SK-N-SH (cell line): ENCODE data around the gene KCTD17. TPM values are rescaled to one million over a fixed set of nuclear protein-coding genes. Genes with fewer than 3 reads are reported as not detected.

ENCODE experiments used
- CTCF ChIA-PET: fragments of 300-600, 350-600 bp; formaldehyde crosslinking; extraction: SDS; loops from one replicate; lab custom pipeline; 2021; lab: Yijun Ruan, JAX
- POLR2A ChIA-PET: fragments of 350-600 bp; sonication (Branson Sonifier 250); formaldehyde crosslinking; extraction: SDS; loops from one replicate; lab custom pipeline; 2020; ENCODE audit warnings: antibody characterized with exemption, inconsistent platforms; lab: Yijun Ruan, JAX
- DNase-seq: peaks from one replicate; pipeline ENCODE4 v3.0.0; 2012
- H2AFZ ChIP-seq: fragments of 200-600 bp; sonication (generic); 2 replicates; pipeline ENCODE4 v1.8.1; 2016; ENCODE audit warnings: antibody characterized with exemption, mild to moderate bottlenecking, low read depth
- H3F3A ChIP-seq: fragments of 200-600 bp; sonication (generic); replicated peaks from 2 replicates; pipeline ENCODE3; 2016; ENCODE audit warnings: antibody characterized with exemption, mild to moderate bottlenecking; ENCODE audit not compliant: insufficient read depth
- H3K27ac ChIP-seq, 2 experiments: fragments of 200-500 bp in 1 of 2; fragments of 200-600 bp in 1 of 2; sonication (Bioruptor generic) in 1 of 2; sonication (generic), shearing (Covaris generic) in 1 of 2; 2 replicates each; pipeline versions ENCODE4 v1.5.1 to v1.6.1; 2014 to 2016; ENCODE audit warnings: low read depth in 2 of 2, inconsistent platforms in 1 of 2, low read length in 1 of 2, mild to moderate bottlenecking in 1 of 2, mixed read lengths in 1 of 2
- H3K27me3 ChIP-seq: fragments of 200-600 bp; sonication (generic), shearing (Covaris generic); 2 replicates; pipeline ENCODE4 v1.6.1; 2016; ENCODE audit warnings: mixed run types; ENCODE audit not compliant: insufficient read depth
- H3K36me3 ChIP-seq, 2 experiments: fragments of 200-500 bp in 1 of 2; fragments of 200-600 bp in 1 of 2; sonication (Bioruptor generic) in 1 of 2; sonication (generic) in 1 of 2; replicated peaks in 1 of 2; 2 replicates each; pipeline versions ENCODE3 to v1.5.1; 2014 to 2016; ENCODE audit warnings: low read length in 1 of 2, mild to moderate bottlenecking in 1 of 2; ENCODE audit not compliant: insufficient read depth in 2 of 2, control insufficient read depth in 1 of 2
- H3K4me1 ChIP-seq, 2 experiments: fragments of 200-500 bp in 1 of 2; fragments of 200-600 bp in 1 of 2; sonication (Bioruptor generic) in 1 of 2; sonication (generic), shearing (Covaris generic) in 1 of 2; 2 replicates each; pipeline versions ENCODE4 v1.5.1 to v1.6.1; 2014 to 2016; ENCODE audit warnings: low read depth in 1 of 2, low read length in 1 of 2, mixed run types in 1 of 2; ENCODE audit not compliant: insufficient read depth in 2 of 2, control insufficient read depth in 1 of 2
- H3K4me2 ChIP-seq: fragments of 200-600 bp; sonication (generic), shearing (Covaris generic); 2 replicates; pipeline ENCODE4 v1.6.1; 2017; ENCODE audit warnings: mixed run types
- H3K4me3 ChIP-seq, 2 experiments: fragments of 200-500 bp in 1 of 2; fragments of 200-600 bp in 1 of 2; sonication (Bioruptor generic) in 1 of 2; sonication (generic), shearing (Covaris generic) in 1 of 2; 2 replicates each; pipeline versions ENCODE4 v1.5.1 to v1.8.1; 2014 to 2016; ENCODE audit warnings: low read depth in 2 of 2, inconsistent platforms in 1 of 2, low read length in 1 of 2, mild to moderate bottlenecking in 1 of 2, mixed read lengths in 1 of 2, moderate library complexity in 1 of 2
- H3K79me2 ChIP-seq: fragments of 200-600 bp; sonication (generic); 2 replicates; pipeline ENCODE4 v1.8.1; 2017; ENCODE audit warnings: mild to moderate bottlenecking; ENCODE audit not compliant: insufficient read depth
- H3K9ac ChIP-seq: fragments of 200-600 bp; sonication (generic); 2 replicates; pipeline ENCODE4 v1.6.1; 2017; ENCODE audit warnings: mixed run types
- H3K9me2 ChIP-seq: fragments of 200-600 bp; sonication (generic); 2 replicates; pipeline ENCODE4 v1.6.1; 2017; ENCODE audit warnings: mixed run types
- H3K9me3 ChIP-seq: fragments of 200-600 bp; sonication (generic); 2 replicates; pipeline ENCODE4 v1.6.1; 2017; ENCODE audit warnings: mixed run types, mild to moderate bottlenecking, moderate library complexity
- H4K20me1 ChIP-seq: fragments of 200-600 bp; sonication (generic); 2 replicates; pipeline ENCODE4 v1.6.1; 2017; ENCODE audit warnings: mild to moderate bottlenecking, mixed run types; ENCODE audit not compliant: insufficient read depth
- CHD2 ChIP-seq: fragments of 150-350 bp; IDR thresholded peaks from 2 replicates; pipeline ENCODE4 v1.6.1; 2018; ENCODE audit warnings: low read length; ENCODE audit not compliant: partially characterized antibody
- ELF1 ChIP-seq: IDR thresholded peaks from 2 replicates; pipeline ENCODE4 v1.4.0; 2012
- EP300 ChIP-seq, 2 experiments: IDR thresholded peaks; 2 replicates each; pipeline versions ENCODE4 v1.4.0 to v1.6.1; 2012; ENCODE audit warnings: borderline replicate concordance in 1 of 2, low read depth in 1 of 2, low read length in 1 of 2
- EZH2phosphoT487 ChIP-seq: fragments of 200-600 bp; sonication (generic); IDR thresholded peaks from 2 replicates; pipeline ENCODE4 v1.6.1; 2017; ENCODE audit warnings: low read depth, mixed run types, mild to moderate bottlenecking, antibody characterized with exemption, moderate library complexity, borderline replicate concordance
- FOXM1 ChIP-seq: IDR thresholded peaks from 2 replicates; pipeline ENCODE4 v1.4.0; 2012; ENCODE audit warnings: low read depth, mild to moderate bottlenecking
- GABPA ChIP-seq: IDR thresholded peaks from 2 replicates; pipeline ENCODE4 v1.4.0; 2012; ENCODE audit warnings: low read depth, mild to moderate bottlenecking
- JUND ChIP-seq: IDR thresholded peaks from 2 replicates; pipeline ENCODE4 v1.4.0; 2012
- MAX ChIP-seq: IDR thresholded peaks from 2 replicates; pipeline ENCODE4 v1.4.0; 2012; ENCODE audit warnings: low read depth
- MEF2A ChIP-seq: IDR thresholded peaks from 2 replicates; pipeline ENCODE4 v1.4.0; 2012; ENCODE audit warnings: low read depth, borderline replicate concordance
- NFIC ChIP-seq: IDR thresholded peaks from 2 replicates; pipeline ENCODE4 v1.4.0; 2012; ENCODE audit warnings: borderline replicate concordance
- NRF1 ChIP-seq: IDR thresholded peaks from 2 replicates; pipeline ENCODE4 v1.6.1; 2012; ENCODE audit warnings: low read depth, mild to moderate bottlenecking, low read length
- POLR2AphosphoS5 ChIP-seq: IDR thresholded peaks from 2 replicates; pipeline ENCODE4 v1.6.1; 2012; ENCODE audit warnings: low read depth, low read length
- RAD21 ChIP-seq: IDR thresholded peaks from 2 replicates; pipeline ENCODE4 v1.6.1; 2012; ENCODE audit warnings: mild to moderate bottlenecking, low read length
- RCOR1 ChIP-seq: fragments of 150-350 bp; IDR thresholded peaks from 2 replicates; pipeline ENCODE4 v1.6.1; 2017; ENCODE audit warnings: antibody characterized with exemption, low read length
- REST ChIP-seq: IDR thresholded peaks from 2 replicates; pipeline ENCODE4 v1.6.1; 2012; ENCODE audit warnings: mild to moderate bottlenecking, low read depth, low read length, moderate library complexity
- RFX5 ChIP-seq: IDR thresholded peaks from 2 replicates; pipeline ENCODE4 v1.6.1; 2012; ENCODE audit warnings: mild to moderate bottlenecking, improper control_type of control experiment, low read length
- SIN3A ChIP-seq: IDR thresholded peaks from 2 replicates; pipeline ENCODE4 v1.6.1; 2012; ENCODE audit warnings: low read depth, mild to moderate bottlenecking, low read length, moderate library complexity, borderline replicate concordance
- TAF1 ChIP-seq: IDR thresholded peaks from 2 replicates; pipeline ENCODE4 v1.6.1; 2012; ENCODE audit warnings: low read depth, mild to moderate bottlenecking, low read length, moderate library complexity, borderline replicate concordance
- WGBS: methylation state at CpG from one replicate; pipeline ENCODE4 v1.1.6; 2017; ENCODE audit warnings: low lambda C conversion rate; 5-methylcytosine and 5-hydroxymethylcytosine counted together
- polyA plus RNA-seq, 3 experiments: library from polyadenylated mRNA; depleted of rRNA; stranded (reverse); fragments of >200 nt; gene quantifications; 2 replicates each; pipeline ENCODE4 v1.2.3, GENCODE V29; 2012
- TF ChIP-seq, protein P1 (sequence below): IDR thresholded peaks from 2 replicates; pipeline ENCODE4 v1.4.0; 2012; ENCODE audit warnings: low read depth, borderline replicate concordance
- TF ChIP-seq, protein P2 (sequence below): fragments of 200-600 bp; sonication (generic); IDR thresholded peaks from 2 replicates; pipeline ENCODE4 v1.6.1; 2017; ENCODE audit warnings: antibody characterized with exemption, mild to moderate bottlenecking, moderate library complexity
- TF ChIP-seq, protein P3 (sequence below): fragments of 150-350 bp; IDR thresholded peaks from 2 replicates; pipeline ENCODE4 v1.6.1; 2017; ENCODE audit warnings: antibody characterized with exemption, low read length, low read depth, borderline replicate concordance

The KCTD17 gene
- polyA plus RNA-seq, 1 of the 3 experiments (the other 2 are of a cell fraction): 57.8 TPM

- no peak for TF ChIP-seq REST
- TF ChIP-seq, protein P1, sequence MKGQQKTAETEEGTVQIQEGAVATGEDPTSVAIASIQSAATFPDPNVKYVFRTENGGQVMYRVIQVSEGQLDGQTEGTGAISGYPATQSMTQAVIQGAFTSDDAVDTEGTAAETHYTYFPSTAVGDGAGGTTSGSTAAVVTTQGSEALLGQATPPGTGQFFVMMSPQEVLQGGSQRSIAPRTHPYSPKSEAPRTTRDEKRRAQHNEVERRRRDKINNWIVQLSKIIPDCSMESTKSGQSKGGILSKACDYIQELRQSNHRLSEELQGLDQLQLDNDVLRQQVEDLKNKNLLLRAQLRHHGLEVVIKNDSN: no peak
- TF ChIP-seq NFIC: no peak
- TF ChIP-seq MEF2A: no peak
- TF ChIP-seq JUND: no peak
These were observed 51.6 kb downstream of the KCTD17 start (continued) for GRCh38 chr22:37103151-37103550.

DNA sequence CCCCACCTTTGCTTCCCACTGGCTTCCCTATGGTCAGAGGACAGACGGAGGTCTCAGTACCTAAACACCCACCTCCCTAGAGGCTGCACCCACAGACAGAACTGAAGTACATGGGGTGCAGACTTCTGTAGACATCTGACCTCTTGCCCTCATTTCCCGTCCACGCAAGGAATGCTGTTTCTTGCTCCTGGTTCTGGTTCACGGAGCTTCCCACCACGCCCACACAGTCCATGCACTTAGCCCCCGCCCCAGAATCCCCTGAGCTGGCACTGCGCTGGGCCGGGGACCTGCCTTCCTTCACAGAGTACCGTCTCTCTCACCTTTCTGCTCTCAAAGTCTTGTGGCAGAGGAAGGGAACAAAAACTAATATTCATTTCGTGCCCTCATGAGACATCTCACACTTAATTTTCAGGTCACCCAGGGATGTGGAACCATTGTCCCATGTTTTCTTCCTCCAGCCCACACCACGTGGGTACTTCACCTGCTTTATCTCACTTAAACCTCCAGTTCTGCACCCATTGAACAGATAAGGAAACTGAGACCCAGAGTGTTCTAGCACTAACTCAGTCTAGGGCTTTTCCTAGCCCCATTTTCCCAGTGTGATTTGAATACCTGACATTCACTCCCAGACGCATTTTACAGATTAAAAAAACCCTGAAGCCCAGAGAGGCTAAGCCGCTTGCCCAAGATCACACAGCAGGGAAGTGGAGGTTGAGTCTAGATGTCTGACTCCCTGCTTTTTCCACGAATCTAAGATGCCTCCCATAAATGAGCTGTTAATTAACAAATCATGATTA, 52.3 kb downstream of the KCTD17 start:
- Histone ChIP-seq H3K4me2 (no peak overlapping the region), H3K9ac (no peak overlapping the region), H4K20me1 (no peaks in the 10 kb centered on the region), H3F3A (no peaks in the 10 kb centered on the region), H3K79me2 (no peaks in the 10 kb centered on the region), H3K27ac (no peak overlapping the region), H3K4me3 (no peak overlapping the region), H3K4me1 (no peaks in the 10 kb centered on the region; a peak in 1 of 4 replicates), H3K36me3 (no peaks in the 10 kb centered on the region), H3K27me3 (0 out of 2 replicates have a peak, but pooled peaks cover 9% of the 10 kb centered on the region), H3K9me2 (no peaks in the 10 kb centered on the region), H3K9me3 (no peaks in the 10 kb centered on the region), H2AFZ (no peak overlapping the region)
- POLR2A ChIA-PET: no interaction called here
- CTCF ChIA-PET: interaction anchor here (1.1 kb wide), 1 partner anchor 25 kb away, joined by 3 read pairs; no protein-coding TSS in a partner anchor
- no peak for DNase-seq
- WGBS: 59% methylated on average over 13 of the region's 14 CpGs
- TF ChIP-seq, protein P1: no peak
- TF ChIP-seq RAD21 (no peak), ELF1 (no peak), RFX5 (no peak), CHD2 (no peak), EZH2phosphoT487 (no peak), TAF1 (no peak), EP300 (IDR thresholded peaks at IDR 0.05; ENCODE audit: borderline replicate concordance in 1 of 2, low read depth in 1 of 2, low read length in 1 of 2) (no peak), SIN3A (no peak), FOXM1 (no peak), JUND (no peak), MAX (no peak), MEF2A (no peak), GABPA (no peak), NRF1 (no peak), RCOR1 (no peak), POLR2AphosphoS5 (no peak)
- TF ChIP-seq, protein P2, sequence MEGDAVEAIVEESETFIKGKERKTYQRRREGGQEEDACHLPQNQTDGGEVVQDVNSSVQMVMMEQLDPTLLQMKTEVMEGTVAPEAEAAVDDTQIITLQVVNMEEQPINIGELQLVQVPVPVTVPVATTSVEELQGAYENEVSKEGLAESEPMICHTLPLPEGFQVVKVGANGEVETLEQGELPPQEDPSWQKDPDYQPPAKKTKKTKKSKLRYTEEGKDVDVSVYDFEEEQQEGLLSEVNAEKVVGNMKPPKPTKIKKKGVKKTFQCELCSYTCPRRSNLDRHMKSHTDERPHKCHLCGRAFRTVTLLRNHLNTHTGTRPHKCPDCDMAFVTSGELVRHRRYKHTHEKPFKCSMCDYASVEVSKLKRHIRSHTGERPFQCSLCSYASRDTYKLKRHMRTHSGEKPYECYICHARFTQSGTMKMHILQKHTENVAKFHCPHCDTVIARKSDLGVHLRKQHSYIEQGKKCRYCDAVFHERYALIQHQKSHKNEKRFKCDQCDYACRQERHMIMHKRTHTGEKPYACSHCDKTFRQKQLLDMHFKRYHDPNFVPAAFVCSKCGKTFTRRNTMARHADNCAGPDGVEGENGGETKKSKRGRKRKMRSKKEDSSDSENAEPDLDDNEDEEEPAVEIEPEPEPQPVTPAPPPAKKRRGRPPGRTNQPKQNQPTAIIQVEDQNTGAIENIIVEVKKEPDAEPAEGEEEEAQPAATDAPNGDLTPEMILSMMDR: no peak
- TF ChIP-seq, protein P3, sequence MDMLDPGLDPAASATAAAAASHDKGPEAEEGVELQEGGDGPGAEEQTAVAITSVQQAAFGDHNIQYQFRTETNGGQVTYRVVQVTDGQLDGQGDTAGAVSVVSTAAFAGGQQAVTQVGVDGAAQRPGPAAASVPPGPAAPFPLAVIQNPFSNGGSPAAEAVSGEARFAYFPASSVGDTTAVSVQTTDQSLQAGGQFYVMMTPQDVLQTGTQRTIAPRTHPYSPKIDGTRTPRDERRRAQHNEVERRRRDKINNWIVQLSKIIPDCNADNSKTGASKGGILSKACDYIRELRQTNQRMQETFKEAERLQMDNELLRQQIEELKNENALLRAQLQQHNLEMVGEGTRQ: no peak
